NCI-H2081 (cell line): ENCODE measurements around the gene TPI1.

Source experiments
- DNase-seq, 2 experiments: peaks; one replicate each; lab custom pipeline; 2025; lab: John Stamatoyannopoulos, UW

The TPI1 gene

DNA sequence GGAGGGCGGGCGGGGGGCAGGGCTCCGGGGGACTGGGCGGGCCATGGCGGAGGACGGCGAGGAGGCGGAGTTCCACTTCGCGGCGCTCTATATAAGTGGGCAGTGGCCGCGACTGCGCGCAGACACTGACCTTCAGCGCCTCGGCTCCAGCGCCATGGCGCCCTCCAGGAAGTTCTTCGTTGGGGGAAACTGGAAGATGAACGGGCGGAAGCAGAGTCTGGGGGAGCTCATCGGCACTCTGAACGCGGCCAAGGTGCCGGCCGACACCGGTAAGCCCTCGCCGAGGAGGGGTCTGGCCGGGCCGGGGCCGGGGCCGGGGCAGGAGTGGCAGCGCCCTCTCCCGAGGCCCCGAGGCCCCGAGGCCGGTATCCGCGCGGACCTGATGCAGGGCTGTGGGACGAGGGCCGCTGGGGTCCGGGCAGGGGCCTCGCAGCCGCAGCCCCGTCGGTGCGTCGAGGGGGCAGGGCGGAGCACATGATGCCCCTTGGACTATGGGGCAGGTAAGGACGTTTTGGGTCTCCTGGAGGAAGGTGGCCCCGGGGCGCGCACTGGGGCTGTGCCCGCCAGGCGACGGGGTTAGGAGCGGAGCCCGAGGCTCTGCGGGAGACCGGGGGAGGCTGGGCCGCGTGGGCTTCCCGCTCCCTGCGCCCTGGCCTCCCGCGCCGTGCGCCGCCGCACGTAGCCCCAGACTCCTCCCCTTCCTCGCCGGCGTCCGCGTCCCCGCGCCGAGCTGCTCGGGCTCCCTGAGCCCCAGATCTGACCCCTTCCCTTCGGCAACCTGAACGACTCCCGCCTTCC lies at the start of gene TPI1:
Gene TPI1, plus strand, starts transcription at position 119 of the 798 bp plus-strand sequence. Its CDS starts 36 bp downstream, at position 155.
- DNase-seq, result peak; percentile 69 to 82

DNA sequence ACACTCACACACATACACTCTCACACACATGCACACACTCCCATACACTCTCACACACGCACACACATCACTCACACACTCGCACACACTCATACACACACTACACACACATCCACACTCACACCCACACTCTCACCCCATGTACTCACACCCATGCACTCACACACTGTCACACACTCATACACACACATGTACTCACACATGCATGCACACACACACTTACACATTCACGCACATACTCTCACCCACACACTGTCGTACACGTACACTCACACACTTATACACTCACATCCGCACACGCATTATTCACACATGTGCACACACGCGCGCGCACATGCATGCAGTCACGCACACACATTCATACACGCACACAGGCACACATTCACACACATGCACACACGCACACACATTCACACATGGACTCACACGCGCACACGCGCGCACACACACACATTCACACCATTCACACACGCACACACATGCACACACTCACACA lies 49.6 kb upstream of the TPI1 start:
- DNase-seq, result no peak

DNA sequence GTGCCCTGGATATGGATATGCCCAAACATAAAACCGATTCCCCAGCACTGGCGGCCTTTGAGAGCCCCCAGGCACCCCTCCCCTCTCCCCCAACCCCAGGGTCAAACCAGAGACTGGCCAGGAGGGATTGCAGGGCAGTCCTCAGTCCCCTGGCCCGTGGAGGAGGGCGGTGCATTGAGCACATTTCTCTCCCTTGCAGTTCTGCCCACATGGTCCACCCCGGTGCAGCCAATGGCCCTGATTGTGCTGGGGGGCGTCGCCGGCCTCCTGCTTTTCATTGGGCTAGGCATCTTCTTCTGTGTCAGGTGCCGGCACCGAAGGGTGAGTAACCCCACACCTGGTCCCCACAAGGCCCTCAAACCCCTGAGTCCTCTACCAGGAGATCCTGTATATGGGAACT lies 49.1 kb upstream of the TPI1 start:
- DNase-seq, result no peak

DNA sequence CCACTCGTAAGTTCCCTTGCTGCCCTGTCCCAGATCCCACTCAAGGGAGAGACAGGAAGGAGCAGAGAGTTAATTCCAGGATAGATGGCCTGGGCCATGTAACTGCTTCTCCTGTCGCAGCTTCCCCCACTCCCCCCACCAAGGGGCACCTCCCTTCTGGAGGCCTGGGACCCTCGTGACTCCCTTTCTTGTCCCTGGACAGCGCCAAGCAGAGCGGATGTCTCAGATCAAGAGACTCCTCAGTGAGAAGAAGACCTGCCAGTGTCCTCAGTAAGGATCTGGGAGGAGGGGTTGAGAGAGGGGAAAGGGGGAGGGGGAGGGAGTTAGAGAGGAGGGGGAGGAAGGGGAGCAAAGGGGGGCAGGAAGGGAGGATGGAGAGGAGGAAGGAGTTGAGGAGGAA lies 48.7 kb upstream of the TPI1 start:
- no peak for DNase-seq

DNA sequence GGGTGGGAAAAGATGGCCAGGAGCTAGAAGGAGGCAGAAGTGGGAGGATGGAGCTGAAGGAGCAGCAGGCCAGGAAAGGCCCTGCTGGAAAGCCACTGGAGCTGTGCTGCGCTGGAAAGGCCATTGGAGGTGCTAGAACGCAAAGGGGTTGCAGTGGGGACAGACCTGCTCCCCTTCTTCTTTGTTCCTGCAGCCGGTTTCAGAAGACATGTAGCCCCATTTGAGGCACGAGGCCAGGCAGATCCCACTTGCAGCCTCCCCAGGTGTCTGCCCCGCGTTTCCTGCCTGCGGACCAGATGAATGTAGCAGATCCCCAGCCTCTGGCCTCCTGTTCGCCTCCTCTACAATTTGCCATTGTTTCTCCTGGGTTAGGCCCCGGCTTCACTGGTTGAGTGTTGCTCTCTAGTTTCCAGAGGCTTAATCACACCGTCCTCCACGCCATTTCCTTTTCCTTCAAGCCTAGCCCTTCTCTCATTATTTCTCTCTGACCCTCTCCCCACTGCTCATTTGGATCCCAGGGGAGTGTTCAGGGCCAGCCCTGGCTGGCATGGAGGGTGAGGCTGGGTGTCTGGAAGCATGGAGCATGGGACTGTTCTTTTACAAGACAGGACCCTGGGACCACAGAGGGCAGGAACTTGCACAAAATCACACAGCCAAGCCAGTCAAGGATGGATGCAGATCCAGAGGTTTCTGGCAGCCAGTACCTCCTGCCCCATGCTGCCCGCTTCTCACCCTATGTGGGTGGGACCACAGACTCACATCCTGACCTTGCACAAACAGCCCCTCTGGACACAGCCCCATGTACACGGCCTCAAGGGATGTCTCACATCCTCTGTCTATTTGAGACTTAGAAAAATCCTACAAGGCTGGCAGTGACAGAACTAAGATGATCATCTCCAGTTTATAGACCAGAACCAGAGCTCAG lies 48.0 kb upstream of the TPI1 start:
- no peak for DNase-seq

DNA sequence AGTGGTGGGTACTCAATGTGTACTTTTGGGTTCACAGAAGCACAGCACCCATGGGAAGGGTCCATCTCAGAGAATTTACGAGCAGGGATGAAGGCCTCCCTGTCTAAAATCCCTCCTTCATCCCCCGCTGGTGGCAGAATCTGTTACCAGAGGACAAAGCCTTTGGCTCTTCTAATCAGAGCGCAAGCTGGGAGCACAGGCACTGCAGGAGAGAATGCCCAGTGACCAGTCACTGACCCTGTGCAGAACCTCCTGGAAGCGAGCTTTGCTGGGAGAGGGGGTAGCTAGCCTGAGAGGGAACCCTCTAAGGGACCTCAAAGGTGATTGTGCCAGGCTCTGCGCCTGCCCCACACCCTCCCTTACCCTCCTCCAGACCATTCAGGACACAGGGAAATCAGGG lies 47.2 kb upstream of the TPI1 start:
- no peak for DNase-seq

DNA sequence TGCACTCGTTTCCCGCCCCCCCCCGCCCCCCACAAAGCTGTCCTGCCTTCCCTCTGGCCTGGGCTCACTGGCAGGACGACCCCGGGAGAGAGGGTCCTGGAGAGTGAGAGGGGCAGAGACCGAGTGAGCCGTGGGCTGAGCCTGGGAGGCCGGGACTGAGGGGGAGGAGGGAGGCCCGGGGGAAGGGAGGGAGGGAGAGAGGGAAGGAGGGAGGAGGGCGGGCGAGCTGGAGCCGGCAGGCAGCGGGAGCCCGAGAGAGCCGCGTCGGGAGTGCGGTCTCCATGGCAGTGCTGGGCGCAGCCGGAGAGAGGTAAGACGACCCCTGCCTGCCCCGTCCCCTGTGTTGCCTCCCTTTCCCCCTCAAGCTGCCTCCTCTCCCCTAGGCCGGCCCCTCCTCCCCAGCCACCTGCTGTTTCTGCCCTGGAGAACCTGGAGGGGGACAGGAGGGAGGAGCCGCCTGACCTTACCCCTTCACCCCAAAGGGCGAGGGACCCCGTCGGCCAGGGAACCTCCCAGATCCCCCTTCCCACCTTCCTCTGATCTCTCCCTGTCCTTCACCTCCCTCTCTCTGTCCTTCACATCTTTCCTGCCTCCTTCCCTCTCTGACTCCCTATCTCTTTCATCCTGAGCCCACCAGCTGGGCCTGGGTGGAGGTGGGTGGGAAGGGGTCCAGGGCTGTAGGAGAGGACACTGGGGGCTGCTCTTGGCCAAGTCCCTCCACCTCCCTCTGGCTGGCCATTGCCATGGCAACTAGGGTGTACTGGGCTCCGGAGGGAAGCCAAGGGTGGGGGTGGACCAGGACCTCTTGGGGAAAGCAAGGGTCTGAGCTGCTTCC lies 45.5 kb upstream of the TPI1 start, which contains the start of gene GPR162:
Gene GPR162, plus strand, starts transcription at position 231 of the 835 bp plus-strand sequence. CDS start 2,078 bp downstream, outside the sequence.
- peak; percentile 53 to 68 for DNase-seq

DNA sequence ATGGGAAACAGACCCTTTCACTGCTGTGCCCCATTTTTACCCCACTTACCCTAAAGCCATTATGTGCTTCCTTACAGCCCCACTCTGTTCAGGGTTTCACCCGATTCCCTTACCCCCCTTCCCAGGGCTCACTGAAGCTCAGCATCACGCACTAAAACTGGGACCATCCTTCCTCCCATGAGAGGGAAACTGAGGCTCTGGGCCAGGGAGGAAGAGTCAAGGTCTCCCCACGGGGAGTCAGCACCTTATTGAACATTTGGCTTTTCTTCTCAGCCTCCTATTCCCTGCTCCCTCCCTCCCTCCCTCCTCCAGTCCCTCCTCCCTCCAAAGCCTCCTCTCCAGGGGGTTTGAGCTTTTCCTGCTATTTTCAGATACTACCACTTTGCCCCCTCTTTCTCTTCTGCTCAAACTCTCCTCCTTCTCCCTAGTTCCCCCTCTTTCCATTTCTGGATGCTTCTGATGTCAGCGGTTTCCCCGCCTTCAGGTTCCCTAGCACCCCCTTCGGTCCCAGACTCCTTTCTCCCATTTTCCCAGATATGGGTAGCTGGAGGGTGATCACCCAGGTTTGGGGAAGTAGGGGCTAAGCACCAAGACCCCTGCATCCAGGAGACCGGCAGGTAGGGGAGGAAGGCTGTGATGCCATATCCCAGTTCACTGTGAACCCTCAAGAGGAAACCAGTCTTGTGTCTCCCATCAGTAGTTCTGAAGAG lies 44.8 kb upstream of the TPI1 start:
- no peak for DNase-seq

DNA sequence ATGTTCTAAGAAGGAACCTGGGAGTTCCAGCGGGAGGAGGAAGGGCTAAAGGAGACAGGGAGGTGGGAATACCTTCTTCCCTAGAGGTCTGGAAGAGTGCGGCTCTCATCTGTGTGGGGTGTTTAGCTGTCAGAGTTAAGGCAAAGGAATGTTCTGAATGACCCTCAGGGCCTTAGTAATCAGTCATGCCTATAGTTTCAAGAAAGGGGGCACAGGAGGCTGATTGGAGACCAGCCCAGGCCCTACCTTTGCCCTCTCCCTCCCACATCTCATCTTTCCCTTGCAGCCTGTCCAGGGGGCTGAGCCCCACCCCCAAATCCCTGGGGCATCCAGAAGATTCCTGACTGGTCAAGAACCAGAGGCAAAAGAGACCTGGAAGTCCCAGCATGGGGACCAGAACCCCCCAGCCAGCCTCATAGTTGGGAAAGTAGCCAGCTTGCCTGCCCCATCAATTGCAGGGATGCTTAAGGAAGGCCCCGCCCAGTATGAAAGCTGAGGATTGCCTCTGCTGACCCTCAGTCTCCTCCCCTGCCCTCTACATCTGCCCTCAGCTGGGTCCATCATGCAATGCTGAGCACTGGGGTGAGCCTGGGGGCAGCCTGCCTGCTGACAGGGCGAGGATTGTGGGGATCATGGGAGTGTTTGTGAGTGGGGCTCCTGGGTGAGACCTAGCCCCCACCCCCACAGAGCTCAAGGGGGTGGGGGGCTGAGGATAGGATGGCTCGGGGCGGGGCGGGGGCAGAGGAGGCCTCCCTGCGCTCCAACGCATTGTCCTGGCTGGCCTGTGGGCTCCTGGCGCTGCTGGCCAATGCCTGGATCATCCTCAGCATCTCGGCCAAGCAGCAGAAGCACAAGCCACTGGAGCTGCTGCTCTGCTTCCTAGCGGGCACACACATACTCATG lies 43.9 kb upstream of the TPI1 start:
- DNase-seq, result no peak

DNA sequence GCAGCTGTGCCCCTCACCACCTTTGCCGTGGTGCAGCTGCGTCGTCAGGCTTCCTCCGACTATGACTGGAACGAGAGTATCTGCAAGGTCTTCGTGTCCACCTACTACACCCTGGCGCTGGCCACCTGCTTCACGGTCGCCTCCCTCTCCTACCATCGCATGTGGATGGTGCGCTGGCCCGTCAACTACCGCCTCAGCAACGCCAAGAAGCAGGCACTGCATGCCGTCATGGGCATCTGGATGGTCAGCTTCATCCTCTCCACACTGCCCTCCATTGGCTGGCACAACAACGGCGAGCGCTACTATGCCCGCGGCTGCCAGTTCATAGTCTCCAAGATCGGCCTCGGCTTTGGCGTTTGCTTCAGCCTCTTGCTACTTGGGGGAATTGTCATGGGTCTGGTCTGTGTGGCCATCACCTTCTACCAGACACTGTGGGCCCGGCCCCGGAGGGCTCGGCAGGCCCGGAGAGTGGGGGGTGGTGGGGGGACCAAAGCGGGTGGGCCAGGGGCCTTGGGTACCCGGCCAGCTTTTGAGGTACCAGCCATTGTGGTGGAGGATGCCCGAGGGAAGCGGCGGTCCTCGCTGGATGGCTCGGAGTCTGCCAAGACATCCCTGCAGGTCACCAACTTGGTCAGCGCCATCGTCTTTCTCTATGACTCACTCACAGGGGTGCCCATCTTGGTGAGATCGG lies 43.1 kb upstream of the TPI1 start:
- DNase-seq, result no peak

DNA sequence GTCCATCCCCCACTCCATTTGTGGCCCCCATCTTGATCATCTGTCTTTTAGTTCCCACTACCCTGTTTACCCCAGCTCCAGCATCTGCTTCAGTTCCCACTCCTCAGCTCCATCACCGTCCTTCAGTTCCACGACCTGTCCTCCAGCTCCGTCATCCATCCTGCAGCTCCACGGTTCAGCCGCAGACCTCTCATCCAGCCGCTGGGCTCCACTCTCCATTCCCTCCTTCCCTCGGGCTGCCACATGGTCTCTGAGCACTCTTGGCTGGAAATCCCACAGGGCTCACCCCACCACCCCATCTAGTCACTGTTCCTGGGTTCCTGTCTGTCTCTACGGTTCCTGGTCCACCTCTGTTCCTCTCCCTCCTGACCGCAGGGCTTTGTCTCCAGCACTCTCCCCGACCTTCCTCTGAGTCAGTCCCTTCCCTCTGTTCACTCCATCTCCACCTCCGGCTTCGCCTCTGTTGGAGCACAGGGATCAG lies 42.4 kb upstream of the TPI1 start:
- no peak for DNase-seq

DNA sequence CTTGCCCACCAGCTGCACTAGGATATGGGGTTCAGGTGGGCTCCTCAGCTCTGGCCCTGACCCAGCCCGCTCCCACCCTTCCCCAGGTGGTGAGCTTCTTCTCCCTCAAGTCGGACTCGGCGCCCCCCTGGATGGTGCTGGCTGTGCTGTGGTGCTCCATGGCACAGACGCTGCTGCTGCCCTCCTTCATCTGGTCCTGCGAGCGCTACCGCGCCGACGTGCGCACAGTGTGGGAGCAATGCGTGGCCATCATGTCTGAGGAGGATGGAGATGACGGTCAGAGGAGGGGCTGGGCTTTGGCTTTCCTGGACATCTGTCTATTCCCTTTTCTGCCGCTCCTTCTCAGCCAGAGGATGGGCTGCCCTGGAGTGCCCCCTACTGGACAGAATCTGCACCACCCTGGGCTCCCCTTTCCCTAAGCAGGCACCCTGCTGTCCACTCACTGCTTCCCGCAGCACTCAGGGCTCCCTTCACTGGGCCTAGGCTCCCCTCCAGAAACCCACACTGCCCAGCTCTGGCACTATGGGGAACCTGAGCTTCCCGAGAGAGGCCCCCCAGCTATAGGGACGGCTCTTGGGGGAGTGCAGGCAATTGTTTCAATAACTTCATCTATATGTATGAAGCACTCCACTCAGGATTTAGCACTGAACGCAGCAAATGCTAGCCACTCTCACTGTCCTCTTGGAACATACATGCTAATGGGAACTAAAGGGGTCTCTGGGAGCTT lies 41.8 kb upstream of the TPI1 start:
- DNase-seq, result peak; percentile 81 to 84

DNA sequence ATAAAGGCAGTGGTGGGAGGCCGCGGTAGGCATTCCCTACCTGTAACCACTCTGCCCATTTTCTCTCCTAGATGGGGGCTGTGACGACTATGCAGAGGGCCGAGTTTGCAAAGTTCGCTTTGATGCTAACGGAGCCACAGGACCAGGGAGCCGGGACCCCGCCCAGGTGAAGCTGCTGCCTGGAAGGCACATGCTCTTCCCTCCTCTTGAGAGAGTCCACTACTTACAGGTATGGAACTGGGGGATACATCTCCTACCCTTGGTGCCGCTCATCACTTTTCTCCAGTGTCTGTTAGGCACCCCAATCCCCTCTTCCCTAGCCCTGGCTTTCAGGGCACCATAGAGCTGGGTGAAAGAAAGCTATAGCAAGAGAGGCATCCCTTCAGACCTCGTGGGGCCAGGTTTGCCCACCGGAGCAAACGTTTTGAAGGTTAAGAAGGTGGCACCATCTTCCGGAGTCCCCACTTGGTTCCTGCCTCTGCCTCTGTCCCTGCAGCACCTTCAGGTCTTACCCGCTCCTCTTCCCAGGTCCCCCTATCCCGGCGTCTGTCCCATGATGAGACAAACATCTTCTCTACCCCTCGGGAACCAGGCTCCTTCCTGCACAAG lies 41.1 kb upstream of the TPI1 start:
- DNase-seq, result no peak

DNA sequence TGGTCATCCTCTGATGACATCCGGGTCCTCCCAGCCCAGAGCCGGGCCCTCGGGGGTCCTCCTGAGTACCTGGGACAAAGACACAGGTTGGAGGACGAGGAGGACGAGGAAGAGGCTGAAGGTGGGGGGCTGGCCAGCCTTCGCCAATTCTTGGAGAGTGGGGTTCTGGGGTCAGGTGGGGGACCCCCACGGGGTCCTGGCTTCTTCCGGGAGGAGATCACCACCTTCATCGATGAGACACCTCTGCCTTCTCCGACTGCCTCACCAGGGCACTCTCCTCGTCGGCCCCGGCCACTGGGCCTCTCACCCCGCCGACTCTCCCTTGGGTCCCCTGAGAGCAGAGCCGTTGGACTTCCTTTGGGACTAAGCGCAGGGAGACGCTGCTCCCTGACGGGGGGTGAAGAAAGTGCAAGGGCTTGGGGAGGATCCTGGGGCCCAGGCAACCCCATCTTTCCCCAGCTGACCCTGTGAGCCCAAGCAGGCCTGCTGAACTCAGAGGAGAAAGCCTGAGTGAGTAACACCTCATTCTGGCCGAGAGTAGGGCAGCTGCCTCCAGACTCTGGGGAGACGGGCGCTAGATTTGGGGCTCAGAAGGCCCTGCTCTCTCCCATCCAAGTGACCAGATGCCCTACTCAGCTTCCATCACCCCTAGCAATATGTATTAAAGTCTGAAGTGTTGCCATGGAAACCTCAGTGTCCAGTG lies 40.4 kb upstream of the TPI1 start:
- DNase-seq, result no peak

DNA sequence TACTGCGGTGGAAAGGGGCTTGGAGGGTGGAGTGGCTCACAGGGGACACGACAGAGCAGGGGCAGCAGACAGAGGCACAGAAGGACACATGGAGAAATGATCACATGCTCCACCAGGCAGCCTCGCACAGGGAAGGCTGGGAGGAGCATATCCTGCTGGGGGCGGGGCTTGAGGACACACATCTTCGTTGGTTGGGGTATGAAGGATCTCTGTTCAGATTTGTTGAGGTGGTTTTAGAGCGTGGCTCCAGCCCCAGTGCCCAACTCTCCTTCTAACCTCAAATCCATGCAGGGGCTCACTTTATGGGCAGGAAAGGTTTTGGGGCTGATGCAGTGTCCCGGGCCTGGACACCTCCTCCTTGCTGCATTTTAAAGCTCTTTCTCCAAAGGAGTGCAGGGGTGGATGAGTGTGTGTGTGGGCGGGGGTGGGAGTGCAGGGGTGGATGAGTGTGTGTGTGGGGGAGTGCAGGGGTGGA lies 39.9 kb upstream of the TPI1 start:
- peak; percentile 83 to 85 for DNase-seq

DNA sequence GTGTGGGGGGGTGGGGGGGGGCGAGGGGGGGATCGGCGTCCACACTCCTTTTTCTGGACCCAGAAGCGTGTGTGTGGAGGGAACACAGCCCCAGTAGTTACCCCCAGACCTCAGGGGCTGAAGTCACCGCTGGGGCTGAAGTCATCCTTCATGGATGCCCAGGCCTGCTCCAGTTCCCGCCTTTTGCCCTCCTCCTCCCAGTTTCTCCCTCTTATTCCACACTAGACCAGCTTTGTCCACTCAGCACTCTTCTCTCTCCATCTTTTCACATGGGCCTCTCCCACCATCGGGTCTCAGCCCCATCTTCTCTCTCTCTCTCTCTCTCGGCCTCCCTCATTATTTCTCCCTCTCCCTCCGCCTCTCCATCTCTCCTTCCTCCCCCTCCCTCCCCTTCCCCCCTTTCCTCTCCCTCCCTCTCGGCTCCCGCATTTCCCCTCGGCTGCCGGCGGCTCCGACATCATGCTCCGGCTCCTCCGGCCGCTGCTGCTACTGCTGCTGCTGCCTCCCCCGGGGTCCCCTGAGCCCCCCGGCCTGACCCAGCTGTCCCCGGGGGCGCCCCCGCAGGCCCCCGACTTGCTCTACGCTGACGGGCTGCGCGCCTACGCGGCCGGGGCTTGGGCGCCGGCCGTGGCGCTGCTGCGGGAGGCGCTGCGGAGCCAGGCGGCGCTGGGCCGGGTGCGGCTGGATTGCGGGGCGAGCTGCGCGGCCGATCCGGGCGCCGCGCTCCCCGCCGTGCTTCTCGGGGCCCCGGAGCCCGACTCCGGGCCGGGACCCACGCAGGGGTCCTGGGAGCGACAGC lies 39.1 kb upstream of the TPI1 start, which contains the start of gene P3H3:
Gene P3H3, plus strand, starts transcription at position 426 of the 799 bp plus-strand sequence. Its CDS starts 34 bp downstream, at position 460.
- DNase-seq, result peak; percentile 47 to 54
